Activated CD8-positive, alpha-beta T cell treated with anti-CD3 and anti-CD28 coated beads, Interleukin-2, amount 10 ng/mL, durations not matched to agents 7 days and 5 days (primary cell): ENCODE measurements around the gene ATP6V1C2. TPM values are rescaled to one million over a fixed set of nuclear protein-coding genes. Genes with fewer than 3 reads are reported as not detected.
"Not testable (repeated sequence)": the region's sequence is repeated elsewhere in the genome, so short reads cannot be mapped to it uniquely, and the experiment has no call there.

Experiments used
- ATAC-seq: fragments of 150-1000 bp; cut with Tn5 transposase; one replicate; pipeline ENCODE4 v1.10.0; 2021; ENCODE audit warnings: moderate library complexity
- CTCF ChIA-PET: fragments of 350-600 bp; sonication (Branson Sonifier 250); formaldehyde crosslinking; loops from one replicate; lab custom pipeline; 2021; ENCODE audit warnings: antibody characterized with exemption; lab: Charles Lee
- POLR2A ChIA-PET: fragments of 350-600 bp; sonication (Branson Sonifier 250); formaldehyde crosslinking; loops from one replicate; lab custom pipeline; 2021; ENCODE audit warnings: antibody characterized with exemption; lab: Charles Lee
- DNase-seq: peaks from one replicate; pipeline ENCODE4 v3.0.0-alpha.2; 2020
- H3K27ac Mint-ChIP-seq: one replicate; pipeline ENCODE4 v1.8.0; 2021; ENCODE audit warnings: mild to moderate bottlenecking, mixed read lengths
- H3K27me3 Mint-ChIP-seq: one replicate; pipeline ENCODE4 v1.8.0; 2021; ENCODE audit warnings: low read depth, mixed read lengths
- H3K36me3 Mint-ChIP-seq: one replicate; pipeline ENCODE4 v1.8.0; 2021; ENCODE audit warnings: low read depth, mixed read lengths
- H3K4me1 Mint-ChIP-seq: one replicate; pipeline ENCODE4 v1.8.0; 2021; ENCODE audit warnings: low read depth, mixed read lengths
- H3K4me3 Mint-ChIP-seq: one replicate; pipeline ENCODE4 v1.8.0; 2021; ENCODE audit warnings: mild to moderate bottlenecking, mixed read lengths
- H3K9me3 Mint-ChIP-seq: one replicate; pipeline ENCODE4 v1.8.0; 2022; ENCODE audit warnings: mixed read lengths; ENCODE audit not compliant: insufficient read depth
- total RNA-seq, 2 experiments: library from RNA; stranded (reverse); gene quantifications; one replicate each; pipeline ENCODE4 v1.2.3, GENCODE V29; 2021

ATP6V1C2 gene
- total RNA-seq, 2 experiments from 2014 or later = not detected

- Mint-ChIP-seq H3K4me3 (no peak overlapping the region), H3K27ac (no peak overlapping the region), H3K36me3 (peaks cover 2% of the 10 kb centered on the region), H3K4me1 (no peaks in the 10 kb centered on the region), H3K9me3 (no peaks in the 10 kb centered on the region), H3K27me3 (no peaks in the 10 kb centered on the region)
- ChIA-PET CTCF (no interaction called here), POLR2A (no interaction called here)
- no peak for DNase-seq
- ATAC-seq = no peak
These were observed 52.5 kb downstream of the ATP6V1C2 start for GRCh38 chr2:10773821-10774341.

- ATAC-seq = no peak
- Mint-ChIP-seq H3K4me1 (no peaks in the 10 kb centered on the region), H3K36me3 (peaks cover 2% of the 10 kb centered on the region), H3K4me3 (no peak overlapping the region), H3K9me3 (no peaks in the 10 kb centered on the region), H3K27me3 (no peaks in the 10 kb centered on the region), H3K27ac (no peak overlapping the region)
- CTCF ChIA-PET = no interaction called here
- POLR2A ChIA-PET = no interaction called here
- no peak for DNase-seq
These were observed 53.0 kb downstream of the ATP6V1C2 start for GRCh38 chr2:10774394-10774793.

GRCh38 chr2:10775021-10775780, 53.8 kb downstream of the ATP6V1C2 start:
- peaks cover 6% of the 10 kb centered on the region for H3K36me3 Mint-ChIP-seq
- DNase-seq (no peak), ATAC-seq (no peak)
- H3K4me1 Mint-ChIP-seq = no peaks in the 10 kb centered on the region
- no peaks in the 10 kb centered on the region for H3K9me3 Mint-ChIP-seq
- H3K27ac Mint-ChIP-seq = no peak overlapping the region
- ChIA-PET CTCF (no interaction called here), POLR2A (no interaction called here)
- H3K4me3 Mint-ChIP-seq = no peak overlapping the region
- no peaks in the 10 kb centered on the region for H3K27me3 Mint-ChIP-seq

- CTCF ChIA-PET = no interaction called here
- H3K36me3 Mint-ChIP-seq = peaks cover 9% of the 10 kb centered on the region
- H3K4me1 Mint-ChIP-seq = no peaks in the 10 kb centered on the region
- ATAC-seq (no peak), DNase-seq (no peak)
- H3K27me3 Mint-ChIP-seq = no peaks in the 10 kb centered on the region
- POLR2A ChIA-PET = no interaction called here
- H3K9me3 Mint-ChIP-seq = no peaks in the 10 kb centered on the region
- H3K4me3 Mint-ChIP-seq = no peak overlapping the region
- no peak overlapping the region for H3K27ac Mint-ChIP-seq
These were observed 54.4 kb downstream of the ATP6V1C2 start for GRCh38 chr2:10775831-10776230.

- H3K27ac Mint-ChIP-seq = no peak overlapping the region
- no peak for DNase-seq
- H3K9me3 Mint-ChIP-seq = no peaks in the 10 kb centered on the region
- no peaks in the 10 kb centered on the region for H3K27me3 Mint-ChIP-seq
- H3K4me3 Mint-ChIP-seq = no peak overlapping the region
- ATAC-seq = no peak
- no peaks in the 10 kb centered on the region for H3K4me1 Mint-ChIP-seq
- ChIA-PET POLR2A (no interaction called here), CTCF (no interaction called here)
- peaks cover 10% of the 10 kb centered on the region for H3K36me3 Mint-ChIP-seq
These were observed 55.0 kb downstream of the ATP6V1C2 start for GRCh38 chr2:10776231-10776977.

- no peak for DNase-seq
- no peak overlapping the region for H3K27ac Mint-ChIP-seq
- no peak overlapping the region for H3K4me3 Mint-ChIP-seq
- ChIA-PET POLR2A (no interaction called here), CTCF (no interaction called here)
- no peaks in the 10 kb centered on the region for H3K27me3 Mint-ChIP-seq
- no peak for ATAC-seq
- H3K9me3 Mint-ChIP-seq = no peaks in the 10 kb centered on the region
- peaks cover 18% of the 10 kb centered on the region for H3K36me3 Mint-ChIP-seq
- H3K4me1 Mint-ChIP-seq = no peaks in the 10 kb centered on the region
These were observed 55.8 kb downstream of the ATP6V1C2 start for GRCh38 chr2:10777111-10777841.

GRCh38 chr2:10777842-10778723, 56.7 kb downstream of the ATP6V1C2 start:
- CTCF ChIA-PET = no interaction called here
- DNase-seq = no peak
- Mint-ChIP-seq H3K27me3 (no peaks in the 10 kb centered on the region), H3K4me1 (no peaks in the 10 kb centered on the region), H3K9me3 (no peaks in the 10 kb centered on the region), H3K36me3 (peaks cover 23% of the 10 kb centered on the region), H3K27ac (no peak overlapping the region), H3K4me3 (no peak overlapping the region)
- no peak for ATAC-seq
- POLR2A ChIA-PET = no interaction called here

- no peak for ATAC-seq
- Mint-ChIP-seq H3K27me3 (no peaks in the 10 kb centered on the region), H3K4me1 (no peaks in the 10 kb centered on the region), H3K9me3 (no peaks in the 10 kb centered on the region), H3K4me3 (no peak overlapping the region), H3K27ac (no peak overlapping the region), H3K36me3 (peaks cover 30% of the 10 kb centered on the region)
- no peak for DNase-seq
- POLR2A ChIA-PET = no interaction called here
- CTCF ChIA-PET = no interaction called here
These were observed 57.3 kb downstream of the ATP6V1C2 start for GRCh38 chr2:10778724-10779115.

- no peaks in the 10 kb centered on the region for H3K9me3 Mint-ChIP-seq
- POLR2A ChIA-PET = no interaction called here
- CTCF ChIA-PET = no interaction called here
These were observed 58.5 kb downstream of the ATP6V1C2 start for GRCh38 chr2:10779776-10780490.

GRCh38 chr2:10780491-10780820, 59.0 kb downstream of the ATP6V1C2 start:
- CTCF ChIA-PET = no interaction called here
- Mint-ChIP-seq H3K36me3 (peaks cover 47% of the 10 kb centered on the region), H3K9me3 (no peaks in the 10 kb centered on the region), H3K4me1 (no peaks in the 10 kb centered on the region), H3K27ac (no peak overlapping the region), H3K27me3 (no peaks in the 10 kb centered on the region), H3K4me3 (no peak overlapping the region)
- DNase-seq = no peak
- POLR2A ChIA-PET = no interaction called here
- ATAC-seq = no peak

More at GRCh38 chr2:10779776-10780490, 58.5 kb downstream of the ATP6V1C2 start:
- no peak overlapping the region for H3K4me3 Mint-ChIP-seq
- DNase-seq = no peak
- H3K36me3 Mint-ChIP-seq = peaks cover 42% of the 10 kb centered on the region
- ATAC-seq = no peak
- no peaks in the 10 kb centered on the region for H3K4me1 Mint-ChIP-seq
- no peaks in the 10 kb centered on the region for H3K27me3 Mint-ChIP-seq
- no peak overlapping the region for H3K27ac Mint-ChIP-seq

GRCh38 chr2:10780821-10781220, 59.4 kb downstream of the ATP6V1C2 start:
- H3K27me3 Mint-ChIP-seq, H3K4me1 Mint-ChIP-seq, H3K27ac Mint-ChIP-seq, DNase-seq, H3K9me3 Mint-ChIP-seq, H3K4me3 Mint-ChIP-seq, ATAC-seq, CTCF ChIA-PET: not testable (repeated sequence)
- POLR2A ChIA-PET = interaction anchor here (0.8 kb wide), 1 partner anchor 451 kb away, joined by 3 read pairs; no protein-coding TSS in a partner anchor
- H3K36me3 Mint-ChIP-seq = peaks cover 51% of the 10 kb centered on the region
